Loucy (cell line): ENCODE measurements around the gene DHX40.

Experiments
- EZH2phosphoT487 ChIP-seq: fragments of 200-600 bp; IDR thresholded peaks from 2 replicates; pipeline ENCODE4 v1.6.1; 2018; ENCODE audit warnings: antibody characterized with exemption, mild to moderate bottlenecking, moderate library complexity, borderline replicate concordance
- TF ChIP-seq, protein P1 (sequence below): fragments of 200-600 bp; sonication (generic); conservative IDR thresholded peaks from 2 replicates; pipeline ENCODE4 v1.5.1; 2014; ENCODE audit warnings: mild to moderate bottlenecking, antibody characterized with exemption, low read length

- TF ChIP-seq, protein P1, sequence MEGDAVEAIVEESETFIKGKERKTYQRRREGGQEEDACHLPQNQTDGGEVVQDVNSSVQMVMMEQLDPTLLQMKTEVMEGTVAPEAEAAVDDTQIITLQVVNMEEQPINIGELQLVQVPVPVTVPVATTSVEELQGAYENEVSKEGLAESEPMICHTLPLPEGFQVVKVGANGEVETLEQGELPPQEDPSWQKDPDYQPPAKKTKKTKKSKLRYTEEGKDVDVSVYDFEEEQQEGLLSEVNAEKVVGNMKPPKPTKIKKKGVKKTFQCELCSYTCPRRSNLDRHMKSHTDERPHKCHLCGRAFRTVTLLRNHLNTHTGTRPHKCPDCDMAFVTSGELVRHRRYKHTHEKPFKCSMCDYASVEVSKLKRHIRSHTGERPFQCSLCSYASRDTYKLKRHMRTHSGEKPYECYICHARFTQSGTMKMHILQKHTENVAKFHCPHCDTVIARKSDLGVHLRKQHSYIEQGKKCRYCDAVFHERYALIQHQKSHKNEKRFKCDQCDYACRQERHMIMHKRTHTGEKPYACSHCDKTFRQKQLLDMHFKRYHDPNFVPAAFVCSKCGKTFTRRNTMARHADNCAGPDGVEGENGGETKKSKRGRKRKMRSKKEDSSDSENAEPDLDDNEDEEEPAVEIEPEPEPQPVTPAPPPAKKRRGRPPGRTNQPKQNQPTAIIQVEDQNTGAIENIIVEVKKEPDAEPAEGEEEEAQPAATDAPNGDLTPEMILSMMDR, result peak; percentile 64
- no peak for TF ChIP-seq EZH2phosphoT487
Observed at GRCh38 chr17:59561042-59561441, 4.4 kb upstream of the DHX40 start.
